Measurements from ENCODE around the gene CYB561D2. TPM values are rescaled to one million over a fixed set of nuclear protein-coding genes. Genes with fewer than 3 reads are reported as not detected.

Gene CYB561D2
- total and polyA plus RNA-seq, 2 of the 13 experiments (the other 11 are each of a cell fraction or from before 2014, with no cell fraction given) = 11.1 to 17.2 TPM

- no peak for TF ChIP-seq FOXC1 (CRISPR knock-in tag; IDR thresholded peaks at IDR 0.05; ENCODE audit: borderline replicate concordance)
- no peak for TF ChIP-seq TFDP2 (CRISPR knock-in tag; IDR thresholded peaks at IDR 0.05)
- TF ChIP-seq RARA (CRISPR knock-in tag; IDR thresholded peaks at IDR 0.05) = peak; percentile 34
- peak; percentile 95 for TF ChIP-seq ZBTB38 (CRISPR knock-in tag; IDR thresholded peaks at IDR 0.05)
- TF ChIP-seq TRAFD1 (CRISPR knock-in tag; IDR thresholded peaks at IDR 0.05; ENCODE audit: borderline replicate concordance) = 0 out of 2 replicates have a peak, but pooled peaks have one; percentile 2
- TF ChIP-seq ZNF33B (CRISPR knock-in tag; IDR thresholded peaks at IDR 0.05) = no peak
- 0 out of 2 replicates have a peak, but pooled peaks have one; percentile 77 for TF ChIP-seq ZNF383 (CRISPR knock-in tag; IDR thresholded peaks at IDR 0.05; ENCODE audit: borderline replicate concordance)
- no peak for TF ChIP-seq ZNF275 (CRISPR knock-in tag; IDR thresholded peaks at IDR 0.05; ENCODE audit: borderline replicate concordance)
- no peak for TF ChIP-seq CBX1 (IDR thresholded peaks at IDR 0.05; ENCODE audit: low read depth)
- no peak for TF ChIP-seq ZSCAN31 (CRISPR knock-in tag; IDR thresholded peaks at IDR 0.05; ENCODE audit: low read depth)
- 0 out of 2 replicates have a peak, but pooled peaks have one; percentile 38 for TF ChIP-seq ZNF205 (CRISPR knock-in tag; IDR thresholded peaks at IDR 0.05)
- TF ChIP-seq DR1 (CRISPR knock-in tag; IDR thresholded peaks at IDR 0.05) = no peak
- TF ChIP-seq ZFP36 (IDR thresholded peaks at IDR 0.05; ENCODE audit: borderline replicate concordance, low read depth, low read length, partially characterized antibody) = no peak
- TF ChIP-seq ZHX2 (IDR thresholded peaks at IDR 0.05; ENCODE audit: low read depth) = 0 out of 2 replicates have a peak, but pooled peaks have one; percentile 25
- no peak for TF ChIP-seq ZHX2 (CRISPR knock-in tag; IDR thresholded peaks at IDR 0.05; ENCODE audit: borderline replicate concordance)
- peak; percentile 63 for TF ChIP-seq SAP130 (CRISPR knock-in tag; IDR thresholded peaks at IDR 0.05; ENCODE audit: low read depth)
- peak; percentile 46; the same call in 1 of the 2 replicates for TF ChIP-seq MEIS1 (CRISPR knock-in tag; IDR thresholded peaks at IDR 0.05; ENCODE audit: borderline replicate concordance)
- no peak for TF ChIP-seq MZF1 (CRISPR knock-in tag; IDR thresholded peaks at IDR 0.05; ENCODE audit: borderline replicate concordance)
- TF ChIP-seq ZSCAN30 (CRISPR knock-in tag; IDR thresholded peaks at IDR 0.05) = no peak
Measured at GRCh38 chr3:50322386-50323091, 28.1 kb upstream of the CYB561D2 start, which contains the start of gene HYAL2 (continued).
